ENCODE data around the gene CACNG7. TPM values are rescaled to one million over a fixed set of nuclear protein-coding genes. Genes with fewer than 3 reads are reported as not detected.

CACNG7 gene
- polyA plus RNA-seq, 1 donor from 2014 or later = 27.8 TPM

GRCh38 chr19:53877361-53877766 is 31.7 kb upstream of the CACNG7 start:
- no peak overlapping the region for H2AFZ ChIP-seq (ENCODE audit: low read depth, low read length)
- no peaks in the 10 kb centered on the region for H3F3A ChIP-seq (ENCODE audit: insufficient read depth, low read length, poor library complexity, severe bottlenecking)
- H3K27ac ChIP-seq (ENCODE audit: low read length) = no peak overlapping the region
- no peaks in the 10 kb centered on the region for H3K27me3 ChIP-seq (ENCODE audit: insufficient read depth, low read depth, low read length)
- TF ChIP-seq EP300 (conservative IDR thresholded peaks at IDR 0.05; ENCODE audit: poor library complexity, severe bottlenecking) (no peak), CTCF (IDR thresholded peaks at IDR 0.05; ENCODE audit: poor library complexity, severe bottlenecking) (no peak), REST (IDR thresholded peaks at IDR 0.05; ENCODE audit: borderline replicate concordance) (no peak), TAF1 (IDR thresholded peaks at IDR 0.05; ENCODE audit: low read depth) (no peak), SMC3 (conservative IDR thresholded peaks at IDR 0.05; ENCODE audit: poor library complexity) (no peak), POLR2AphosphoS5 (IDR thresholded peaks at IDR 0.05) (no peak), MXI1 (conservative IDR thresholded peaks at IDR 0.05; ENCODE audit: poor library complexity, severe bottlenecking) (no peak), RAD21 (conservative IDR thresholded peaks at IDR 0.05) (no peak), EZH2 (IDR thresholded peaks at IDR 0.05; ENCODE audit: borderline replicate concordance, insufficient read depth, low read length, poor library complexity, severe bottlenecking) (no peak)
- H3K9me2 ChIP-seq (ENCODE audit: insufficient read depth, low read length) = no peaks in the 10 kb centered on the region
- no peak overlapping the region for H3K4me3 ChIP-seq (ENCODE audit: low read length)
- no peak overlapping the region for H3K9ac ChIP-seq (ENCODE audit: low read length)
- no peaks in the 10 kb centered on the region for H3K9me3 ChIP-seq (ENCODE audit: low read length)
- H3K36me3 ChIP-seq (ENCODE audit: insufficient read depth, low read length) = no peaks in the 10 kb centered on the region
- no peaks in the 10 kb centered on the region for H3K79me2 ChIP-seq (replicated peaks; ENCODE audit: insufficient read depth, low read length)
- H4K20me1 ChIP-seq (ENCODE audit: insufficient read depth) = no peaks in the 10 kb centered on the region
- no peak overlapping the region for H3K4me2 ChIP-seq (ENCODE audit: low read length)

GRCh38 chr19:53878776-53879139 is 30.3 kb upstream of the CACNG7 start:
- Histone ChIP-seq H3K9ac (ENCODE audit: low read length) (peak overlapping the region; percentile 66), H3K9me3 (ENCODE audit: low read length) (no peaks in the 10 kb centered on the region), H4K20me1 (ENCODE audit: insufficient read depth) (no peaks in the 10 kb centered on the region), H3F3A (ENCODE audit: insufficient read depth, low read length, poor library complexity, severe bottlenecking) (no peaks in the 10 kb centered on the region), H3K27me3 (ENCODE audit: insufficient read depth, low read depth, low read length) (no peaks in the 10 kb centered on the region), H3K9me2 (ENCODE audit: insufficient read depth, low read length) (no peaks in the 10 kb centered on the region), H2AFZ (ENCODE audit: low read depth, low read length) (peak overlapping the region; percentile 72), H3K4me2 (ENCODE audit: low read length) (peak overlapping the region; percentile 94), H3K36me3 (ENCODE audit: insufficient read depth, low read length) (no peaks in the 10 kb centered on the region), H3K4me3 (ENCODE audit: low read length) (peak overlapping the region; percentile 74), H3K79me2 (replicated peaks; ENCODE audit: insufficient read depth, low read length) (no peaks in the 10 kb centered on the region), H3K27ac (ENCODE audit: low read length) (peak overlapping the region; percentile 30)
- TF ChIP-seq RAD21 (conservative IDR thresholded peaks at IDR 0.05) = no peak
- no peak for TF ChIP-seq EP300 (conservative IDR thresholded peaks at IDR 0.05; ENCODE audit: poor library complexity, severe bottlenecking)
- no peak for TF ChIP-seq REST (IDR thresholded peaks at IDR 0.05; ENCODE audit: borderline replicate concordance)
- no peak for TF ChIP-seq TAF1 (IDR thresholded peaks at IDR 0.05; ENCODE audit: low read depth)
- TF ChIP-seq SMC3 (conservative IDR thresholded peaks at IDR 0.05; ENCODE audit: poor library complexity) = no peak
